ENCODE measurements around the gene CTAG2. TPM values are rescaled to one million over a fixed set of nuclear protein-coding genes. Genes with fewer than 3 reads are reported as not detected.

CTAG2 gene
- total RNA-seq, result not detected

DNA sequence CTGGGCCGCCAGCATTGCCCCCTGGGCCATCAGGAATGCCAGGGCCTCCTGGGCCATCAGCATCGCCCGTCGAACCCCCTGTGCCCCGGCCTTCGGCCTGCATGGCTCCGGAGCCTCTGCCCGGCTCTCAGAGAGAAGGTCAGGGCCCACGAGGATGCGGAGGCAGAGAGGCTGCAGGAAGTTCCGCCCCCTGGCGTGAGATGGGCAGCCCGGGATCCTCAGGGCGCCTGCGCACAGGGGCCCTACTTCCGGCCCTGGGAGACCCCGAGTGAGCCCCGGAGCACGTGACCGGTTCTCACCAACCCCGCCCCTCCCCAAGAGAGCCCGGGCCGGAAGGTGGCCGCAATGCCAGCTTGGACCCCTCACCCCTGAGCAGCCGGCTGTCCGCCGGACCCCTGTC, at the start of gene CTAG2:
CTAG2 (minus strand) TSS at position 167 of the 400 bp plus-strand sequence; CDS start at position 103, 64 bp downstream.

GRCh38 chrX:154619182-154619581, 34.2 kb downstream of the CTAG2 start, which contains the start of gene CTAG1B:
CTAG1B (minus strand) TSS chrX:154619282; CDS start chrX:154619218, 64 bp downstream.

Other genes with a start within 250 kb of the CTAG2 start
- 10 to 100 TPM; 23.2 to 27.2 TPM for gene DNASE1L1, start 244.3 kb downstream of the CTAG2 start, total RNA-seq
- gene TAFAZZIN, start 242.0 kb downstream of the CTAG2 start, total RNA-seq, result 100 to 1,000 TPM in 1 of 2 experiments, 10 to 100 TPM in 1; 91.4 to 101 TPM
- 10 to 100 TPM; 46.2 to 51.2 TPM for gene ATP6AP1, start 224.9 kb downstream of the CTAG2 start, total RNA-seq
- 100 to 1,000 TPM; 105 to 108 TPM for gene GDI1, start 216.4 kb downstream of the CTAG2 start, total RNA-seq
- gene FAM50A, start 209.4 kb downstream of the CTAG2 start, total RNA-seq, result 10 to 100 TPM; 65.1 to 69.0 TPM
- 10 to 100 TPM; 41.2 to 47.6 TPM for gene PLXNA3, start 195.3 kb downstream of the CTAG2 start, total RNA-seq
- gene LAGE3, start 174.3 kb downstream of the CTAG2 start, total RNA-seq, result 10 to 100 TPM; 35.9 to 39.2 TPM
- 10 to 100 TPM; 42.6 to 45.7 TPM for gene UBL4A, start 167.0 kb downstream of the CTAG2 start, total RNA-seq
- gene SLC10A3, start 162.9 kb downstream of the CTAG2 start, total RNA-seq, result 10 to 100 TPM; 25.5 to 25.8 TPM
- gene FAM3A, start 137.3 kb downstream of the CTAG2 start, total RNA-seq, result 10 to 100 TPM; 32.3 to 32.7 TPM
- gene G6PD, start 106.7 kb downstream of the CTAG2 start, total RNA-seq, result 10 to 100 TPM; 59.0 to 68.1 TPM
- 10 to 100 TPM; 43.4 to 45.5 TPM for gene IKBKG, start 106.0 kb downstream of the CTAG2 start, total RNA-seq
- not detected for gene CTAG1A, start 68.4 kb downstream of the CTAG2 start, total RNA-seq
- not detected for gene CTAG1B, start 34.3 kb downstream of the CTAG2 start, total RNA-seq
- gene GAB3, start 97.5 kb upstream of the CTAG2 start, total RNA-seq, result 1 to 10 TPM; 4.5 to 5.7 TPM
- gene DKC1, start 109.3 kb upstream of the CTAG2 start, total RNA-seq, result 10 to 100 TPM; 52.8 to 55.8 TPM
- 10 to 100 TPM; 43.7 to 44.3 TPM for gene MPP1, start 151.9 kb upstream of the CTAG2 start, total RNA-seq
- gene SMIM9, start 181.1 kb upstream of the CTAG2 start, total RNA-seq, result not detected
- gene F8A1, start 232.8 kb upstream of the CTAG2 start, total RNA-seq, result 10 to 100 TPM; 52.0 to 55.5 TPM